HG02588 (cell line): ENCODE measurements around the gene BST2.
A peak's percentile ranks its signal among the peaks of the same experiment; 100 is the strongest.

ENCODE experiments used
- ATAC-seq: cut with Tn5 transposase; IDR thresholded peaks from one replicate; pipeline ENCODE4 v1.9.1; 2021; ENCODE audit warnings: mild to moderate bottlenecking, moderate library complexity; ENCODE audit not compliant: unreplicated experiment

BST2 gene

DNA sequence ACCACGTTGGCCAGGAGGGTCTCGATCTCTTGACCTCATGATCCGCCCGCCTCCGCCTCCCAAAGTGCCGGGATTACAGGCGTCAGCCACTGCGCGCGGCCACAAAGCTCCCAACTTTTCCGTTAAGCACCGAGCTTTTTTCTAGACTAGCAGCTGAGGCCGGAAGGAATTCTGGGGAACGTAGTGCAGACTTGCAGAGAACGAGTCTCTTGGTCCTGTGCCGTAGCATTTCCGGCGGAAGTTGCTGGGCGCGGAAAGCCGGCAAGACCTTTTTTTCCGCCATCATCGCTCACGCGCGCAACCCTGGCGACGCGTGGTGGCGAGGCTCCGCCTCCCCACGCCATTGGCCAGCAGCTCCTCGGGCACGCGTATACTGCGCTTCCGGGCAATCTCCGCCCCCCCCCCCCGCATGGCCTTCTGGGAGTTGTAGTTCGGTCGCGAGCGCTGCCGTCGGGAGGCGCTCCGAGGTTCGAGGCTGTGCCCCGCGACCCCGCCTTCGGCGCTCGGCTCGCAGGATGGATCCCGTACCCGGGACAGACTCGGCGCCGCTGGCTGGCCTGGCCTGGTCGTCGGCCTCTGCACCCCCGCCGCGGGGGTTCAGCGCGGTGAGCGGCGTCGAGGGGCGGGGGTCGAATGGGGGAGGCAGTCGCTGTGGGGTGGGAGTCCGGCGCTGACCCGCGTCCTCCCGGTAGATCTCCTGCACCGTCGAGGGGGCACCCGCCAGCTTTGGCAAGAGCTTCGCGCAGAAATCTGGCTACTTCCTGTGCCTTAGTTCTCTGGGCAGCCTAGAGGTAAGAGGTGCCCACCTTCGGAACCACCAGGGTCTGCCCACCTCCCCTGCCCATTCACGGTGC is 14.4 kb upstream of the BST2 start, which contains the start of gene MVB12A:
Gene MVB12A, plus strand, starts transcription at position 427 of the 854 bp plus-strand sequence. Its CDS starts 89 bp downstream, at position 516.
- peak; percentile 80 for ATAC-seq

DNA sequence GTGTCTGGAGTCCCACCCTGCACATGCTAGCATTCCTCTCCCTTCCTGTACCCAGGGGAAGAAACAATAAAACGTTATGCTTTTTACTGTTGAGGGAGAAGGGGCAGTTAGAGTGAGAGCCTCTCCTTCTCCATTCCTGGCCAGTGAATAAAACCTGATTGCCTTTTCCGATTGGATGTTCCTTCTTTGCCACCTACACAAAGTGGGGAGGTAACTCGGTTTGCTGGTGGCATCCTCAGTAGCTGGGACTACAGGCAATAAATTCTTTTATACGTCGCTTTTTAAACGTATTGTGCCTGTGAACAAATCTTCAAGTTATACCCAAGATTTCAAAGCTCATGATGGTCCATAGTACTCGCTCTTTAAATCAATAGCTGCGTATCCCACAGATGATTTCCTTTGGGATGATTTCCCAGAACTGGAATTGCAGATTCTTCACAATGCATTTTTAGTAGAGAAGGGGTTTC is 13.8 kb upstream of the BST2 start:
- no peak for ATAC-seq

DNA sequence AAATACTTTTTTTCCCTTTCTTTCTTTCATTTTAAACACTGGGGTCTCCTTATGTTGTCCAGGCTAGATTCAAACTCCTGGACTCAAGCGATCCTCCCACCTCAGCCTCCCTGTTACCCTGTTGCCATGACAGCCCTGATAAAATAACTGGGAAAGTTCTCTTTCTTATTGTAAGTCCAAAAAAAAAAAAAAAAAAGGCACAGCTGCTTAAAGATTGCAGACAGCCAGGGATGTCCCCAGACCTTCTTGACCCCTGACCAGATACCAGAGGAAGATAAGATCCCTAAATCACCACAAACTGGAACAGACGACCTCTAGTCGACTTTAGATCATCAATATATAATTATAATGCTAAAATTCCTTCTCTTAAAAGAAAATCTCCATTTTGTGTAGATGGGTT is 13.3 kb upstream of the BST2 start:
- ATAC-seq = no peak

DNA sequence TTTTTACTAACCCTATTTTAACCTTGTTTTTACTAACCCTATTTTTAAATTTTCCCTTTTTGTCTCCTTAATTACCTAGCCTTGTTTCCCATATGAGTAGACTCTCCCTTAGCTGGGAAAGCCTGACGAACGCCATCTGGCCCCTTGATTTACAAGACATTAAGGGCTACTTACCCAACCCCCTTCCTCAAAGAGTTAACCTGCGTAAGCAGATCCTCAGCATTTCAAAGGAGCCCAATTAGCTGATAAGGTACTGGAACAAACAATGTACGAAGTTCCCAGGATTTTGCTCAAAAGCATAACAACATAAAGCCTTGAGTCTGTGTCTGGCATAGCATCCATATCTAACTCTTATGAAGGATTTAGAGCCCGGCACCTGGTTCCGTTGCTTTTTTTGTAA is 9.7 kb upstream of the BST2 start:
- no peak for ATAC-seq

DNA sequence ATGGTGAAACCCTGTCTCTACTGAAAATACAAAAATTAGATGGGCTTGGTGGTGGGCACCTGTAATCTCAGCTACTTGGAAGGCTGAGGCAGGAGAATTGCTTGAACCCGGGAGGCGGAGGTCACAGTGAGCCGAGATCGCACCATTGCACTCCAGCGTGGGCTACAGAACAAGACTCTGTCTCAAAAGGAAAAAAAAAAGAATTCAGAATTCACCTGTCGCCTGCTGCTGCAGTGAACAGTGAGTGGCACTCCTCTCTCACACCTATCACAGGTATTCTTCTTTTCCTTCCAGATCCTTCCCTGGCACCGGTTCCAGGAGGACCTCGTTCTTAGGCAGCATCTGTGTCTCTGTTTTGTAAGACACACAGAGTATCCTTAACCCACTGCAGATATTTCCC is 8.7 kb upstream of the BST2 start:
- no peak for ATAC-seq

DNA sequence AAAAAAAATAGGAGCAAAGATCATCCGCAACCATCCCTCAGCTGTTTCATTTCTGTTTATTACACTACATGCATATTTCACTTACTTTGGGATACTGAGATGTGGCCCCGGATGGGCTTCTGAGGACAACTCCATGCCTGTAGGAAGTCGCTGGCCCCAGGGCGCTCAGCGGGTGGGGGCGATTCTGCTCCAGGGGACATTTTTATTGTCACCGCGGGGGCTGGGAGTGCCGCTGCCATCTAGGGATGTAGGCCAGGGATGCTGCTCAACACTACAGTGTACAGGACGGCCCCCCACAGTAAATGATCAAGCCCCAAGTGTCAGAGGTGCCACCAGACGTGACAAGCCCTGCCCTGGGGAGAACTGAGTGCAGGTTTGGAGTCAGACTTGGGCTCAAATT is 6.4 kb upstream of the BST2 start:
- no peak for ATAC-seq

DNA sequence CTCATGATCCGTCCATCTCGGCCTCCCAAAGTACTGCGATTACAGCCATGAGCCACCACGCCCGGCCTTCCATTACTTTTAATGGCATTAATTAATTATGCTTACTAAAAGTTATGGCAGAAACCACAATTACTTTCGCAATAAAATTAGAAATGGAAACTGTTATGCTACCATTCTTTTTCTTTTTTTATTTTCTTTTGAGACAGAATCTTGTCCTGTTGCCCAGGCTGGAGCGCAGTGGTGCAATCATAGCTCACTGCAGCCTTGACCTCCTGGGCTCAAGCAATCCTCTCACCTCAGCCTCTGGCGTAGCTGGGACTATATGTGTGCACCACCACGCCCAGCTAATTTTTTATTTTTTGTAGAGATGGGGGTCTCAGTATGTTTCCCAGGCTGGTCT is 4.6 kb upstream of the BST2 start:
- ATAC-seq = no peak

DNA sequence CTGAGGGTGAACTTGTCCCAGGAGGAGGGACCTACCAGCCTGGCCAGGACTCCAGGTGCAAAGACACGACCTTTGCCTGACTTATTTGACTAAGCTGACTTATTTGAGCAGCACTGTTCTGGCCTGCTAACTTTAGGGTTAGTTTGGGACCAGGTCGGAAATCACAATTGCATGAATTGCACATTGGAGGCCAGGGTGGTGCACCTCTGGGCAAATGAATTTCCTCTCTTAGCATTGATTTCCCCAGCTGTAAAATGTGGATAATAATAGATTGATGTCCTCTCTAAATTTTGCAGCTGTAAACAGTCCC is 1.4 kb upstream of the BST2 start:
- ATAC-seq = no peak

DNA sequence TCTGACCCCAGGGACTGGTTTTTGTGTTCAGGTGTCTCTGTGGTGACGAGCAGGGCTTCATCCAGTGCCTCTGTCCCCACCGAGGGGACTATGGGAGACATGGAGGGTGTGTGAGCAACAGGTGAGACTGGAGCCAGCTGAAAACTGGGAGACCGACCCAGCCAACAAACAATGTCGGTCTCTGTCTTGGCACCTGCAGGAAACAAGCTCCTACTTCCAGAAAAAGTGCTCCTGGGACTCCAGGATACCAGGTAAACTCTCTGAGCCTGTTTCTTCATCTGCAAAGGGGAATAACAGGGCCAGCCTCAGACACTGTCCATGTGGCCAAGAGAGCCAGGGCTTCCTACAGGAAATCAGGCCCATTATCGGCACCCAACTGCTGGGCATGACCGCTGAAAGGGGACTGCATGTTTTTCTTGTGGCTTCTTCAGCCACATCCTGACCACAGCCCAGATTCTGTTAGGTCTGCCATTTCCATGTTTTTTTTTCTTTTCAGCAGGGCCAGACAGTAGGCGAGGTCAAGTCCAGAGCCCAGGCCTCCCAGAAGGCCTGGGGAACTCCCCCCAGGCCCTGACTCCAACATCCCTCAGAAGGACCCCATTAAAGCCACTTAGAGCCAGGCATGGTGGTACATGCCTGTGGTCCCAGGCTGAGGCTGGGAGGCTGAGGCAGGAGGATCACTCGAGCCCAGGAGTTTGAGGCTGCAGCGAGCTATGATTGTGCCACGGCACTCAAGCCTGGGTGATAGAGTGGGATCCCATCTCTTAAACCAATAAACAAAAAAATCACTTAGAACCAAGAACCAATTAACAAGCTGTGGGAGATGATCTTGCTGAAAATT is 836 bp upstream of the BST2 start:
- ATAC-seq = no peak

DNA sequence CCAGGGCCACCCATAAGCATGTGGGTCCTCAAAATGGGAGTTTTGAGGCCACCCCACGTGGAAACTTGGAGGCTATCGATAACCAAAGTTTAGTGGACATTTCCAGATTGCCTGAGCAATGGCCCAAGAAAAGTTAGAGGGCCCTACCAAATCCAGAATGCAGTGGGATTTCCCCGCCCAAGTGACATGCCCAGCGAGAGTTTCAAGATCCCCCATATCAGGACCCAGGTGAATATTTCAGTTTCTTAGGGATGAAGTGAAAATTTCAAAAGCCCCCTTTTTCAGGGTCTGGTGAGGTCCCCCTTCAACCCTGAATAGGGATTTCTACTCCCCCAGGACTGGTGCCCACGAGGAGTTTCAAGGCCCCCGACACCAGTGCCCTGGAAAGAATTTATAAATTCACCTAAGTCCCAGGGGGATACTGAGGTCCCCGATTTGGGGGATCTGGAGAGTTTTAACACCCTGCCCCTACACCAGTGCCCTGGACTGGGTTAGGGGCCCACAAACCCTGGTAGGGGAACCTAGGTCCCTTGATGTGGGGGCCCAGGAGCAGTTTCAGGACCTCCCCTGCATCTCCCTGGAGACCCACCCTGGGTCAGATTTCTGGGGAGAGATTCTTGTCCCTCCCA is 695 bp downstream of the BST2 start:
- ATAC-seq = peak; percentile 17

DNA sequence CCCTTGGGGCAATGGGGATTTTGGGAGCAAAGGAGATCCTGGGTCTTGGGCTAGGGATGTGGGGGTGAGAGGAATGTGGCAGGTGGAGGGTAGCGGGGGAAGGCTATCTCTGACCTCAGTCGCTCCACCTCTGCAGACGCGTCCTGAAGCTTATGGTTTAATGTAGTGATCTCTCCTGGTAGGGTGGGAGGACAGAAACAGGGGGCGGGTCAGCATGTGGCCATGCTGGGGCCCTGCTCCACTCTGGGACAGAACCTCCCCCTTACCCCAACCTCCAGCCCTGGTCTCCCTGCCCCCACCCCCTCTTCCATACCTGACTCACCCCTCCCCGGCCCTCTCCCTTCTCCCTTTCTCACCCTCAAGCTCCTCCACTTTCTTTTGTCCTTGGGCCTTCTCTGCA is 1.4 kb downstream of the BST2 start:
- ATAC-seq = no peak

DNA sequence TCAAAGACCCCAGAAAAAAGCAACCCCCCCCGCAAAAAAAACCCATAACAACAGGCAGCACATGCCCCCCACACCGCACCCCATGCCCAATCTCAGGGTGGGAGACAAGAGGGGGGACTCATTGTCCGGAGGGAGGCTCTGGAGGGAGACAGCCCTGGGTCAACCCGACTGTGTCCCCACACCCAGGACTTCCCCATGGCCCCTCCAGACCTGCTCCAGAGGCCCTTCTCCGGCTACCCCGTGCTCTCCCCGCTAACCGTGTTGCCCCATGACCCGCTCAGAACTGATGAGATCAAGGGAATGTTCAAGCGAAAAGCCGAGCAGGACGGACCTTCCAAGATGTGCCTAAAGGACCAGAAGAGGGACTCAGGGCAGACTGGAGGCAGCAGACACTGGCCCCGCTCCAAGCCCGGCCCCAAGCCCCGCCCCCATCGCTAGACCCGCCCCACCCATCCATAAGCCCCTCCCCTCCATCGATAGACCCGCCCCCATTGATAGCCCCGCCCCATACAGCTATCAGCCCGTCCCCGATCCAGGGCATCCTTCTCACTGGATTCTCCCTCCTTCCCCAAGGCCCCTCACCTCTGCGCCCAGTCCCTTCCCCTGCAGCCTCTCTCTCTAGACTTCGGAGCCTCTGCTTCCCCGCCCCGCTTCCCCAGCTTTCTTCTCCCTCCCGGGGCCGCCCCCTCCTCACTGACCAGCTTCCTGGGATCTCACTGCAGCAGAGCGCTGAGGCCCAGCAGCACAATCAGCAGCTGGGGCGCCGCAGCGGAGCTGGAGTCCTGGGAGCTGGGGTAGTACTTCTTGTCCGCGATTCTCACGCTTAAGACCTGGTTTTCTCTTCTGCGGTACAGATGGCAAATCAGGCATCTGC is 2.2 kb downstream of the BST2 start:
- no peak for ATAC-seq

DNA sequence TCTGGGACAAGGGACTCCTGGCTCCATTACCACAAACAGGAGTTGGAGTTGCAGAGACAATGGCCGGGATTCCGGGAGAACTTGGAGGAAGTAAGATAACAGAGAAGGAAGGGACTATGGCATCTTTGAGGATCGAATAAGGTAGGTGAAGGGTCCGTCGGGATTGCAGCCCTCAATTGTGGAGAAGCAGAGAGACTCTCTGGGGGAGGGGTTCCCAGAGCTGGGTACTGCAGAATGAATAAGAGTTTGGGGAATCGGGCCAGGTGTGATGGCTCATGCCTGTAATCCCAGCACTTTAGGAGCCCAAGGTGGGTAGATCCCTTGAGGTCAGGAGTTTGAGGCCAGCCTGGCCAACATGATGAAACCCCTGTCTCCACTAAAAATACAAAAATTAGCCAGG is 3.8 kb downstream of the BST2 start:
- no peak for ATAC-seq

DNA sequence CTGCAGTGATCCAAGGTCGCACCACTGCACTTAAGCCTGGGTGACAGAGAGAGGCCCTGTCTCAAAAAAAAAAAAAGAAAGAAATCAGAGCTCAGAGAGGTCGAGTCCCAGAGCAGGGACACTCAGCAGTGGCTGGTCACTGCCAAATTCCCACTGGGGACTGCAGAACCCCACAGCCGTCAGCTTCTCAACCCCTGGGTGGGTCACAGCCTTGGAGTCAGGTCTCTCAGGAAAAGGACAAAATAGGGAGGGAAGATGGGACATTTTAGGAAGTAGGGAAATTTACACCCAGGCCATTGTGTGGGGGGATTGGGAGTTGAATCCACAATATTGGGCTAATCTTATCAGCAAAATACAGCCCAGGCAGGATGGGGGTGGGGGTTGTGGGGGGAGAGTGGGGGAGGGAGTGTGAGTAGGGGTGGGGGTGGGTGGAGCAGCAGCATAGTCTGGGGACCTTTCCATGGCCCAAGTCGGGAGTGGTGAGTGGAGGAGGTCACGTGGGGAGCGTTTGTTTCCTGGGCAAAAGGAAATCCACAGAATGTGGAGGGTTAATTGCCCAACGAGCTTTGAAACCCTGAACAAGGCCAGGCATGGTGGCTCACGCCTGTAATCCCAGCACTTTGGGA is 6.4 kb downstream of the BST2 start:
- ATAC-seq = no peak

DNA sequence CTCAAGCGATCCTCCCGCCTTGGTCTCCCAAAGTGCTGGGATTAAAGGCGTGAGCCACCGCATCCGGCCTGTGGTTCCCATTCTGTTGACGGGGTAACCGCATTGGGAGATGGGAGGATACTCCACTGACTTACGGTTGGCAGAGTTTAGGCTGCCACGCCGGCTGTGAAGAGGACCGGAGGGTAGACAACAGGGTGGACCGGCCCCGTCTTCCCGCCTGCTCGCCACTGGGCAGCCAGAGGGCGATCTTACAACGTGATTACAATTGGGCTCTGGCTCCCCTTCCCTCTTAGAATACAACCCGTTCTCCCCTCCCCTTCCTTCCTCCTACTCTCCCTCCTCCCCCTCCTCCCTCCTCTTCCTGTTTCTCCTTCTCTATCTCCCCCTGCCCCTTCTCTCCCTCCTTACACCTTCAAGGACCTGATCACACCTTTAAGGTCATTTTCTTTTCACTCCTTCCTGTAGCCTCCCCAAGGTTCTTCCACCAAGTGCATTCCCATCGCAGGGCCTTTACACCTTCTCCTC is 10.5 kb downstream of the BST2 start:
- no peak for ATAC-seq

DNA sequence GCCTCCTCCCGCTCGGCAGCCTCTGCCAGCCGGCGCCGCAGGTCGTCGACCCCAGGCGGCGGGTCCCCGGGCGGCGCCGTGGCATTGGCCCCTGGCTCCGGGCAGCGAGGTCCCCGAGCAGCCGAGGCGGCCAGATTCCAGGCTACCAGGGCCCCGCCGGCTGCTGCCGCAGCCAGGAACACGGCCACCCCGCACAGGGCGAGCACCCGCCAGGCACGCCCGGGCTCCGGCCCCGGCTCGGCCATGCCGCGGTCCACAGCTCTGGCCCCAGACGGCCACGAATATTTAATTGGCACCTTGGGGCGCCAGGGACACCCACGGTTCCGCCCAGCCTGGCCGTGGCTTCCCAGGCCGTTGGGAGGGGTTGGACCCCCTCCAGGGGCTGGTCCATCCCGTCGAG is 11.5 kb downstream of the BST2 start, which contains the start of gene CCDC194:
Gene CCDC194, minus strand, starts transcription at position 283 of the 400 bp plus-strand sequence. Its CDS starts 38 bp downstream, at position 245.
- ATAC-seq = no peak

DNA sequence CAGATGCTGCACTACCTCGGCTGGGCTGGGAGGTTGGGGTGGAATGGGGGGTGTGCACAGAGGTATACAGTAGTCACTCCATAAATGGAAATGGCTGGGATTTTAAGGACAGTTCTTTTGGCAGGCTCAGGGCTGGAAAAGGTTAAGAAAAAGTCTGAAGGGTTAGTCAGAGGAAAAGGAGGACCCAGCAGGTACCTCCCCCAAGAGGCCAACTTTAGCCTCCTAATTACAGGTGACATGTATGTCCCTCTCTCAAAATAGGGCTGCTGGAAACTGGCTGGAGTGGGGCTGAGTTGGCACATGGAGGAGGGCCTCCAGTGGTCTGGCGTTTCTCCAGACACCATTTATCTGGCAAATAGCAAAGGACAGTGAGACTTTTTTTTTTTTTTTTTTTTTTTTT is 12.4 kb downstream of the BST2 start:
- no peak for ATAC-seq

DNA sequence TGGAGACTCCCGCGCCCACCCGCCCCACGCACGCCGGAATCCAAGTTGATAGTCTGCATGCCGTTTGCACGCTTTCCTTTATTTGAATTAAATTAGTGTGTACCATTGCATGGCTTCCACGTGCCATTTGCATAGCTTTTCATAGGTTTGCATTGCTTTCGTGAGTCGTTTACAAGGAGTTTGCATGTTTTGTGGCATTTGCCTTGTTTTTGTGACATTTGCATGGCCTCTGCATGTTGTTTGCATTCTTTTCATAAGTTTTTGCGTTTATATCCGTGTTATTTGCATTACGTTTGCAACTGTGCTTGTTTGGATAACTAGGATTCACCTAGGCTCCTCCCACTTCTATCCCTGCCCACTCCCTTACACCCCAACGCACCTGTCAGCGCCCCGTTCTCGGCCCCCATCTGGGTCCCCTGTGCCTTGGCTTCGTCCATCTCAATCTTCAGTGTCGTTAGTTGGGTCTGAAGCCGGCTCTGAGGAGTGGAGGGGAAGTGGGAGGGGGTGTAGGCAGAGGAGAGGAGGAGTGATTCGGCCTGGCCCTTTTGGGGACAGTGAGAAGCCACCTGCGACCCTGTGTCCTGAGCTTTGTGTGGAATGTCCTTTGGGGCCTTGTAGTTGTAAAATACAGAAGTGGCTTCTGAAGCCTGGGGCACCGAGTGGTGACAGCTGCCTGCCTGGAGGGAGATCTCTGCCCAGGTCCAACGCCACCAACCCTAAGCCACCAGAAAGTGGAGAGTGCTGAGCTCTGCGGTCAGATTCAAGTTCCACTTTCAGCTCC is 13.9 kb downstream of the BST2 start:
- no peak for ATAC-seq
